HUES6 (cell line): ENCODE results near the gene CATSPER3.

Experiments used
- H3K27ac ChIP-seq: 2 replicates; pipeline ENCODE4 v1.7.0; 2013; ENCODE audit warnings: low read depth, mild to moderate bottlenecking, low read length, inconsistent platforms
- H3K27me3 ChIP-seq: 2 replicates; pipeline ENCODE4 v1.6.1; 2013; ENCODE audit warnings: low read length; ENCODE audit not compliant: control insufficient read depth, insufficient read depth
- H3K36me3 ChIP-seq: 2 replicates; pipeline ENCODE4 v1.6.1; 2013; ENCODE audit warnings: low read length; ENCODE audit not compliant: control insufficient read depth, insufficient read depth
- H3K4me1 ChIP-seq: 2 replicates; pipeline ENCODE4 v1.6.1; 2013; ENCODE audit warnings: low read length; ENCODE audit not compliant: control insufficient read depth, insufficient read depth
- H3K4me3 ChIP-seq: 2 replicates; pipeline ENCODE4 v1.5.1; 2013; ENCODE audit warnings: low read depth, low read length
- H3K9ac ChIP-seq: one replicate; pipeline ENCODE4 v1.6.1; 2013; ENCODE audit warnings: mild to moderate bottlenecking, low read length
- H3K9me3 ChIP-seq: 2 replicates; pipeline ENCODE4 v1.6.1; 2013; ENCODE audit warnings: low read depth, low read length; ENCODE audit not compliant: control insufficient read depth, insufficient read depth

CATSPER3 gene

GRCh38 chr5:135046661-135047346 is 79.1 kb downstream of the CATSPER3 start:
- Histone ChIP-seq H3K27me3 (peaks cover 99% of the 10 kb centered on the region), H3K36me3 (no peaks in the 10 kb centered on the region), H3K9me3 (no peaks in the 10 kb centered on the region), H3K9ac (no peak overlapping the region), H3K4me1 (peaks cover 18% of the 10 kb centered on the region; the same call in 1 of the 2 replicates), H3K27ac (no peak overlapping the region), H3K4me3 (no peak overlapping the region)

GRCh38 chr5:135047347-135047695 is 79.6 kb downstream of the CATSPER3 start:
- peaks cover 18% of the 10 kb centered on the region; the same call in 1 of the 2 replicates for H3K4me1 ChIP-seq
- H3K27ac ChIP-seq = no peak overlapping the region
- H3K9ac ChIP-seq = no peak overlapping the region
- H3K4me3 ChIP-seq = no peak overlapping the region
- no peaks in the 10 kb centered on the region for H3K36me3 ChIP-seq
- H3K9me3 ChIP-seq = no peaks in the 10 kb centered on the region
- peaks cover 99% of the 10 kb centered on the region for H3K27me3 ChIP-seq

DNA sequence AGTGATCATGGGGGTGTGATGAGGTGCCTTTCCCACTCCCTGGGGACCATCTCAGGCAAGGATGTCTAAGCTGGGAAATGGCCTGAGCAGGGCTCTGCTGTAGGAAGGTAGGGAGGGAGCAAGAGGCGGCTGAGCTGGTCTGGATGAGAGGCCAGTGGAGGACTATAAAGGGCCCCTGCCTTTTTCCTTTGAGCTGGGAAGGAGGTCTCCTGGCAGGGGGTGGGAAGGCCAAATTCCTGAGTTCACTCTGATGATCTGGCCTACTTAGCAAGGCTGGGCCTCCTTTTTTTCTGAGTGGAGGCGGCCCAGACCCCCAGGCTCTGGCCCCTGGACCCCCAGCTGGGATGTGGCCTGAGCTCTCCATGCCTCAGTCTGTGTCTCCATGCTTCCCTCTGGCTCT is 80.6 kb downstream of the CATSPER3 start:
- Histone ChIP-seq H3K27me3 (peaks cover 99% of the 10 kb centered on the region), H3K9ac (no peak overlapping the region), H3K4me1 (peaks cover 18% of the 10 kb centered on the region; the same call in 1 of the 2 replicates), H3K9me3 (no peaks in the 10 kb centered on the region), H3K4me3 (no peak overlapping the region), H3K36me3 (no peaks in the 10 kb centered on the region), H3K27ac (no peak overlapping the region)

DNA sequence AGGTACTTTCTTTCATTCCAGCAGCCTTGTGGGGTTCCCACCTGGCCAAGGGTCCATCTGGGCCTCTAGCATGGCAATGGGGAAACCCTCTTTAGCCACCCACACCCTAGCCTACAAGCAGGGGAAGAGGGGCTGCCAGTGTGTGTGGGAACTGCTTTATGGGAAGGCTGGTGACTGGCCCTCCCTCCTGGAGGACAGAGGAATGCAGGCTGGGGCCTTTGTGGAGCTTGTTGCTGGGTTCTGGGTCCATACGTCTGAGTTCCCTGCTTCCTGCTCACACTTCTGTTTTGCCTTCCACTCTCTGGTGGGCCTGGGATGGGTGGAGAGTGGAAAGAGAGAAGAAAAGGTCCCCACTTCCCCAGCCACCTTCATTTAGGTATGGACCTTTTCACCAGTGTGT is 81.2 kb downstream of the CATSPER3 start:
- no peak overlapping the region for H3K27ac ChIP-seq
- H3K36me3 ChIP-seq = no peaks in the 10 kb centered on the region
- H3K4me3 ChIP-seq = no peak overlapping the region
- H3K4me1 ChIP-seq = peaks cover 18% of the 10 kb centered on the region; the same call in 1 of the 2 replicates
- peaks cover 99% of the 10 kb centered on the region for H3K27me3 ChIP-seq
- no peak overlapping the region for H3K9ac ChIP-seq
- no peaks in the 10 kb centered on the region for H3K9me3 ChIP-seq

- H3K9ac ChIP-seq = no peak overlapping the region
- H3K4me3 ChIP-seq = peak overlapping the region; percentile 57
- peaks cover 18% of the 10 kb centered on the region; the same call in 1 of the 2 replicates for H3K4me1 ChIP-seq
- H3K27ac ChIP-seq = no peak overlapping the region
- H3K36me3 ChIP-seq = no peaks in the 10 kb centered on the region
- no peaks in the 10 kb centered on the region for H3K9me3 ChIP-seq
- peaks cover 95% of the 10 kb centered on the region for H3K27me3 ChIP-seq
Measured at GRCh38 chr5:135050244-135050767, 82.6 kb downstream of the CATSPER3 start.

- H3K27me3 ChIP-seq = peaks cover 95% of the 10 kb centered on the region
- H3K9ac ChIP-seq = no peak overlapping the region
- H3K36me3 ChIP-seq = no peaks in the 10 kb centered on the region
- H3K4me1 ChIP-seq = peaks cover 18% of the 10 kb centered on the region; the same call in 1 of the 2 replicates
- no peak overlapping the region for H3K27ac ChIP-seq
- no peak overlapping the region for H3K4me3 ChIP-seq
- no peaks in the 10 kb centered on the region for H3K9me3 ChIP-seq
Measured at GRCh38 chr5:135051399-135051798, 83.7 kb downstream of the CATSPER3 start.

GRCh38 chr5:135051872-135052271 is 84.2 kb downstream of the CATSPER3 start:
- Histone ChIP-seq H3K27ac (no peak overlapping the region), H3K4me3 (no peak overlapping the region), H3K27me3 (peaks cover 95% of the 10 kb centered on the region), H3K9ac (no peak overlapping the region), H3K9me3 (no peaks in the 10 kb centered on the region), H3K36me3 (no peaks in the 10 kb centered on the region), H3K4me1 (peaks cover 18% of the 10 kb centered on the region; the same call in 1 of the 2 replicates)

- Histone ChIP-seq H3K9me3 (no peaks in the 10 kb centered on the region), H3K36me3 (no peaks in the 10 kb centered on the region), H3K27ac (no peak overlapping the region), H3K4me3 (no peak overlapping the region), H3K9ac (no peak overlapping the region), H3K27me3 (peaks cover 88% of the 10 kb centered on the region), H3K4me1 (peaks cover 12% of the 10 kb centered on the region; the same call in 1 of the 2 replicates)
Measured at GRCh38 chr5:135052511-135053145, 84.9 kb downstream of the CATSPER3 start.

DNA sequence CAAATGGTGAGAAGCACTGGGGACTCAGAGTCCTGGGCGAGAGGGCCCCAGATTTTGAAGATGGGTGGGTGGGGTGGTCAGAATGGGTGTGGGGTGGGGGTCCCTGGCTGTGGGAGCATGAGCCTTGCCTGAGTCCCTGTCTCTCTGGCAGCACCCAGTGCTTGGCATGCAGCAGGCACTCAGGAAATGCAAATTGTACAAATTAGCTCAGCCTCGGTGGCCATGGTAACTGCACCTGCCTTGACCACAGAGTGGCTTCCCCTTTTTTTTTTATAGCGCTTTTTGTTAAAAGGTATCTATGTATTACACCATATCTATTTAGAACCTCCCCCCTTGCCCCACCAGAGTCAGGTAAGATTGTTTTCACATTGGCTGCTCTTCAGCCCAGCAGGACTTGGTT is 85.6 kb downstream of the CATSPER3 start:
- Histone ChIP-seq H3K9me3 (no peaks in the 10 kb centered on the region), H3K27me3 (peaks cover 85% of the 10 kb centered on the region), H3K9ac (no peak overlapping the region), H3K4me1 (peaks cover 7% of the 10 kb centered on the region; the same call in 1 of the 2 replicates), H3K27ac (no peak overlapping the region), H3K36me3 (no peaks in the 10 kb centered on the region), H3K4me3 (no peak overlapping the region)

DNA sequence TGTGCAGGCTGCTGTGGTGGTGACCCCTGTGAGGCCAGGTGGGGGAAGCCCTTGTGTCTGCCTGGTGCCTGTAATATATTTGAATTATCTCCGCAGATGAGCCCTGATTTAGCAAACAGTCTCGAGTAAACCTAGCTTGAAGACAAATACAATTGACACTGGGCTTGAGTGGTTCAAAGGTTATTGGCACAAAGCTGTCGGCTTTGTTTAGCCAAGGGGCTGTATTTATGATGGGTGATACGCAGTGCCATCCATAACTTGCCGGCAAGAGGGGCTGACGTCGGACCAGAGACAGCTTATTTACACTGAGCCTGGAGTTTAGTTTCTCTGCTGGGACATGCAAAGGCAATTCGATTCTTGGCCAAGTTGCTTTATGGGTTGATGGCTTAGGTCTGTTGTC is 86.3 kb downstream of the CATSPER3 start:
- Histone ChIP-seq H3K4me1 (0 out of 2 replicates have a peak, but pooled peaks cover 3% of the 10 kb centered on the region), H3K9me3 (no peaks in the 10 kb centered on the region), H3K4me3 (no peak overlapping the region), H3K36me3 (no peaks in the 10 kb centered on the region), H3K27me3 (peaks cover 81% of the 10 kb centered on the region), H3K27ac (no peak overlapping the region), H3K9ac (no peak overlapping the region)

DNA sequence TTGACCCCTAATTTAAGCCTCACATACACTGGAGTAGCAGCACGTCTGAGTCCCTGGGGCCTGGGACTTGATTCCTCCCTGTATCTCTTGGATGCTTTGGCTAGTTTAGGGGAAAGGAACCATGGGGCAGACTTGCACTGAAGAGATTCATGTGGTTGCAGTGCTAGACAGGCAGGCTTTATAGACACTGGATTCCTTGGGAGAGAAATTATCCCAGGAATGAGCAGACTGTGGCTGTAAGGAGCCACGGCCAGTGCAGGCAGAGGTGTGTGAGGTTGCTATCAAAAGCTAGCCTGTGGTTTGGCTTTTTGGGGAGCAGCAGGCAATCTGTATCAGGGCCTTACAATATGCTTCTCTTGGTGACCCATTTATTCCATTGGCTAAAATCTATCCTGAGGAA is 86.8 kb downstream of the CATSPER3 start:
- H3K9ac ChIP-seq = no peak overlapping the region
- no peaks in the 10 kb centered on the region for H3K9me3 ChIP-seq
- H3K4me3 ChIP-seq = no peak overlapping the region
- no peaks in the 10 kb centered on the region for H3K36me3 ChIP-seq
- H3K4me1 ChIP-seq = 0 out of 2 replicates have a peak, but pooled peaks cover 3% of the 10 kb centered on the region
- no peak overlapping the region for H3K27ac ChIP-seq
- H3K27me3 ChIP-seq = peaks cover 77% of the 10 kb centered on the region
